GM12892 (cell line): ENCODE results near the gene PNPLA1.

Source experiments
- POLR2A ChIP-seq: IDR thresholded peaks from 2 replicates; pipeline ENCODE4 v1.6.1; 2011; ENCODE audit warnings: low read depth, low read length, control low read depth
- POLR2AphosphoS5 ChIP-seq: IDR thresholded peaks from 2 replicates; pipeline ENCODE4 v1.6.1; 2011; ENCODE audit warnings: low read depth, low read length, control low read depth
- TAF1 ChIP-seq: IDR thresholded peaks from 2 replicates; pipeline ENCODE4 v1.6.1; 2011; ENCODE audit warnings: low read depth, mild to moderate bottlenecking, control low read depth, low read length, borderline replicate concordance

DNA sequence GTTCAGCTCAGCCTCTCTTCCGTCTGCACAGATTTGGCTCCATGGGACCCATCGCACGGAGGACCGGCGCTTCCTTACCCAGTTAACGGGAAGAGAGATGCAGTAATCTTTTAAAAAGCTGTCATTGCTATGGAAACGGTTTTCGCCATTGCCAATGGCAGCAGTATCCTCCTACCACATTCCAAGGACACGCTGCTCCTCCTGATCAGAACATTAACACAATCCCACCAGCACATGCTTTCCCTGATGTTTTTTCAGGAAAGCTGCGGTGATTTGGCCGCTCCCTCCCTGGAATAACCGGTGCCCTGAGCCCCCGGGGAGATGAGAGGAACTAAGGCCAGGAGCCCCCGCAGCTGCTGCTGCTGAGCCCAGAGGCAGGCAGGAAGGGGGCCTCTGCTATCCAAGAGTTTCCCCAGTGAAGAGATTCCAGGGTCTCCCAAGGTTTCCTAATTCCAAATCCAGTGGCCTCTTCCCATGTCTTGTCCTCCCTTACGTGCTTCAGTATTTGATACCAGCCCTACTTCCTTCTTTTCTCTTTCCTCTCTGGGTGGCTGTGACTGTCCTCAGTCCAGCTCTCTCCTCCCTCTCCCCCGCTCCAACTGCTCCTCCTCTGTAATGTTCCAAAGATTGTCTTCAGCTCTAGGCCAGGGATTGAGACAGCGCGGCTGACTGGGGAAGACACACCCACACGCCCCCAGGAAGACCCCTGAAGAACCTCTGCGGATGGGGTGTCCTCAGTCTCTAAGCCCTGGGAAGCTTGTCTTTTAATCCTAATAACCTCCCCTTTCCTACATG lies 64.3 kb downstream of the PNPLA1 start:
- TF ChIP-seq POLR2AphosphoS5 (no peak), POLR2A (no peak), TAF1 (no peak)
